Endothelial cell of umbilical vein (primary cell): Measurements from ENCODE around the gene SLC38A10. TPM values are rescaled to one million over a fixed set of nuclear protein-coding genes. Genes with fewer than 3 reads are reported as not detected.

Experiments
- BruUV-seq: library from RNA; stranded (reverse); fragments of 400-500 nt; replicated peaks from 2 replicates; lab custom pipeline; 2021; lab: Mats Ljungman, UMichigan
- CTCF ChIA-PET: fragments of 300-600, 350-600 bp; sonication (Branson Sonifier 250); formaldehyde crosslinking; loops from one replicate; lab custom pipeline; 2021; ENCODE audit warnings: antibody characterized with exemption, inconsistent platforms; lab: Charles Lee
- POLR2A ChIA-PET: fragments of 300-600, 350-600 bp; sonication (Branson Sonifier 250); formaldehyde crosslinking; loops from one replicate; lab custom pipeline; 2021; ENCODE audit warnings: antibody characterized with exemption, inconsistent platforms; lab: Charles Lee
- DNase-seq: peaks from one replicate; pipeline ENCODE4 v3.0.0-alpha.2; 2011; ENCODE audit warnings: low read depth, low spot score
- FAIRE-seq: peaks from 2 replicates; lab custom pipeline; 2011; peaks lifted over from hg19 to GRCh38; lab: Jason Lieb, UNC
- H2AFZ ChIP-seq: 2 replicates; pipeline ENCODE4 v1.6.0; 2012; ENCODE audit warnings: low read depth, low read length, control low read depth, inconsistent platforms
- H3K27ac ChIP-seq: 2 replicates; pipeline ENCODE4 v1.5.1; 2011; ENCODE audit warnings: low read depth, mild to moderate bottlenecking, control low read depth, low read length, moderate library complexity; ENCODE audit not compliant: insufficient read depth
- H3K27me3 ChIP-seq, 2 experiments: 2 replicates each; pipeline versions ENCODE4 v1.6.0 to v1.6.1; 2011; ENCODE audit warnings: low read length in 2 of 2, mixed read lengths in 1 of 2; ENCODE audit not compliant: control insufficient read depth in 2 of 2, insufficient read depth in 2 of 2
- H3K36me3 ChIP-seq, 2 experiments: 2 replicates in 1 of 2; 3 replicates in 1 of 2; pipeline ENCODE4 v1.5.1; 2011; ENCODE audit warnings: low read length in 2 of 2, mild to moderate bottlenecking in 1 of 2, moderate library complexity in 1 of 2; ENCODE audit not compliant: control insufficient read depth in 2 of 2, insufficient read depth in 2 of 2; ENCODE audit errors: extremely low read depth in 1 of 2
- H3K4me1 ChIP-seq: 3 replicates; pipeline ENCODE4 v1.5.1; 2011; ENCODE audit warnings: mild to moderate bottlenecking, low read length; ENCODE audit not compliant: control insufficient read depth, insufficient read depth; ENCODE audit errors: extremely low read depth
- H3K4me2 ChIP-seq: 2 replicates; pipeline ENCODE4 v1.6.1; 2011; ENCODE audit warnings: low read length, control low read depth, mixed read lengths; ENCODE audit not compliant: insufficient read depth
- H3K4me3 ChIP-seq, 3 experiments: fragments of 200-600 bp in 1 of 3; sonication (generic), shearing (Covaris generic) in 1 of 3; replicated peaks in 1 of 3; 2 replicates each; pipeline ENCODE4 v1.5.1; 2011 to 2016; ENCODE audit warnings: control low read depth in 3 of 3, low read length in 3 of 3, mild to moderate bottlenecking in 2 of 3, inconsistent platforms in 1 of 3, low read depth in 1 of 3, moderate library complexity in 1 of 3; ENCODE audit not compliant: insufficient read depth in 1 of 3
- H3K79me2 ChIP-seq: 2 replicates; pipeline ENCODE4 v1.6.0; 2012; ENCODE audit warnings: low read length, inconsistent platforms; ENCODE audit not compliant: control insufficient read depth, insufficient read depth
- H3K9ac ChIP-seq: replicated peaks from 2 replicates; pipeline ENCODE3; 2011; ENCODE audit warnings: low read length, control low read depth; ENCODE audit not compliant: insufficient read depth; ENCODE audit errors: extremely low read depth
- H3K9me1 ChIP-seq: replicated peaks from 3 replicates; pipeline ENCODE4 v1.6.0; 2011; ENCODE audit warnings: mild to moderate bottlenecking, low read length; ENCODE audit not compliant: control insufficient read depth, insufficient read depth; ENCODE audit errors: extremely low read depth
- H3K9me3 ChIP-seq: replicated peaks from 2 replicates; pipeline ENCODE4 v1.5.1; 2012; ENCODE audit warnings: low read length, inconsistent platforms; ENCODE audit not compliant: control insufficient read depth, insufficient read depth
- H4K20me1 ChIP-seq: replicated peaks from 2 replicates; pipeline ENCODE3; 2011; ENCODE audit warnings: mild to moderate bottlenecking, low read length; ENCODE audit not compliant: control insufficient read depth, insufficient read depth; ENCODE audit errors: extremely low read depth
- EZH2 ChIP-seq: IDR thresholded peaks from 2 replicates; pipeline ENCODE4 v1.6.1; 2012; ENCODE audit warnings: borderline replicate concordance, low read depth, mild to moderate bottlenecking, moderate library complexity, low read length, inconsistent platforms; ENCODE audit not compliant: severe bottlenecking
- FOS ChIP-seq: IDR thresholded peaks from 2 replicates; pipeline ENCODE4 v1.6.1; 2011; ENCODE audit warnings: mild to moderate bottlenecking, low read length, moderate library complexity, borderline replicate concordance; ENCODE audit not compliant: insufficient read depth
- GATA2 ChIP-seq: IDR thresholded peaks from 2 replicates; pipeline ENCODE4 v1.7.0; 2011; ENCODE audit warnings: low read depth, mild to moderate bottlenecking, moderate library complexity, mixed read lengths, low read length; ENCODE audit not compliant: insufficient read length, insufficient read depth
- JUN ChIP-seq: IDR thresholded peaks from 2 replicates; pipeline ENCODE4 v1.6.1; 2011; ENCODE audit warnings: borderline replicate concordance, low read depth; ENCODE audit not compliant: insufficient read length, insufficient read depth
- MAX ChIP-seq: IDR thresholded peaks from 2 replicates; pipeline ENCODE4 v1.6.1; 2011; ENCODE audit not compliant: insufficient read depth, insufficient read length
- MYC ChIP-seq: IDR thresholded peaks from one replicate; pipeline ENCODE4 v1.6.1; 2011; ENCODE audit warnings: mild to moderate bottlenecking, low read depth, low read length
- POLR2A ChIP-seq: IDR thresholded peaks from 2 replicates; pipeline ENCODE4 v1.6.1; 2012; ENCODE audit warnings: low read depth, mild to moderate bottlenecking, control low read depth, low read length
- POLR2AphosphoS5 ChIP-seq: IDR thresholded peaks from 2 replicates; pipeline ENCODE4 v1.6.1; 2012; ENCODE audit warnings: low read depth, mild to moderate bottlenecking, control low read depth, low read length, moderate library complexity; ENCODE audit not compliant: insufficient read depth
- dilution Hi-C: fragments of 300-500 bp; cut with MboI; formaldehyde crosslinking; loops from one replicate; pipeline ENCODE4 v1.15.0; 2019; ENCODE audit warnings: low sequenced_read_pairs; ENCODE audit not compliant: extremely low pct_ligation_motif_present
- intact Hi-C: fragments of 100-400 bp; cut with micrococcal nuclease; formaldehyde crosslinking; loops from one replicate; pipeline ENCODE4 v1.10.0; 2022
- polyA plus RNA-seq, 4 experiments: library from polyadenylated mRNA; depleted of rRNA in 3 of 4; stranded (reverse) in 3 of 4; unstranded in 1 of 4; fragments of >200 nt; gene quantifications; 2 replicates each; pipeline versions ENCODE4 v1.2.1 to v1.2.3, GENCODE V29; 2011 to 2012; ENCODE audit warnings: missing spikeins in 1 of 4
- total RNA-seq: library from RNA; stranded (reverse); gene quantifications from 2 replicates; pipeline ENCODE4 v1.2.3, GENCODE V29; 2021
- TF ChIP-seq, protein P1 (sequence below), 2 donors: IDR thresholded peaks; 1 replicate in 1 of 2; 2 replicates in 1 of 2; pipeline ENCODE4 v1.5.1; 2011; ENCODE audit warnings: low read length in 2 of 2, mild to moderate bottlenecking in 2 of 2, moderate library complexity in 2 of 2, control low read depth in 1 of 2, inconsistent platforms in 1 of 2, low read depth in 1 of 2; ENCODE audit not compliant: insufficient read depth in 1 of 2; ENCODE audit errors: extremely low read depth in 1 of 2

The SLC38A10 gene
- total and polyA plus RNA-seq, 2 donors (not counting 3 experiments of a cell fraction or from before 2014, with no cell fraction given), result 72.7 to 113 TPM

- dilution Hi-C loops, result no loop called here
- H3K79me2 ChIP-seq, result no peaks in the 10 kb centered on the region
- ChIA-PET CTCF (interaction anchor here (6.3 kb wide), 1 partner anchor 226 kb away, joined by 117 read pairs; no protein-coding TSS in a partner anchor), POLR2A (no interaction called here)
- DNase-seq (no peak), FAIRE-seq (no peak)
- no peaks in the 10 kb centered on the region for H3K27me3 ChIP-seq
- H2AFZ ChIP-seq, result no peak overlapping the region
- no peaks in the 10 kb centered on the region for H3K9me3 ChIP-seq
- H3K9me1 ChIP-seq, result no peaks in the 10 kb centered on the region
- intact Hi-C loops, result no loop called here
- TF ChIP-seq GATA2, result no peak
- TF ChIP-seq MYC, result no peak
- TF ChIP-seq EZH2, result no peak
- TF ChIP-seq, protein P1, sequence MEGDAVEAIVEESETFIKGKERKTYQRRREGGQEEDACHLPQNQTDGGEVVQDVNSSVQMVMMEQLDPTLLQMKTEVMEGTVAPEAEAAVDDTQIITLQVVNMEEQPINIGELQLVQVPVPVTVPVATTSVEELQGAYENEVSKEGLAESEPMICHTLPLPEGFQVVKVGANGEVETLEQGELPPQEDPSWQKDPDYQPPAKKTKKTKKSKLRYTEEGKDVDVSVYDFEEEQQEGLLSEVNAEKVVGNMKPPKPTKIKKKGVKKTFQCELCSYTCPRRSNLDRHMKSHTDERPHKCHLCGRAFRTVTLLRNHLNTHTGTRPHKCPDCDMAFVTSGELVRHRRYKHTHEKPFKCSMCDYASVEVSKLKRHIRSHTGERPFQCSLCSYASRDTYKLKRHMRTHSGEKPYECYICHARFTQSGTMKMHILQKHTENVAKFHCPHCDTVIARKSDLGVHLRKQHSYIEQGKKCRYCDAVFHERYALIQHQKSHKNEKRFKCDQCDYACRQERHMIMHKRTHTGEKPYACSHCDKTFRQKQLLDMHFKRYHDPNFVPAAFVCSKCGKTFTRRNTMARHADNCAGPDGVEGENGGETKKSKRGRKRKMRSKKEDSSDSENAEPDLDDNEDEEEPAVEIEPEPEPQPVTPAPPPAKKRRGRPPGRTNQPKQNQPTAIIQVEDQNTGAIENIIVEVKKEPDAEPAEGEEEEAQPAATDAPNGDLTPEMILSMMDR (IDR thresholded peaks at IDR 0.05; ENCODE audit: extremely low read depth in 1 of 2, insufficient read depth in 1 of 2, low read depth in 1 of 2, low read length in 2 of 2), result no peak
- TF ChIP-seq MAX, result no peak
- TF ChIP-seq JUN, result no peak
- no peak for TF ChIP-seq FOS
- no peak for TF ChIP-seq POLR2A
- no peak for TF ChIP-seq POLR2AphosphoS5
- H3K27ac ChIP-seq, result no peak overlapping the region
- no peak overlapping the region for H3K4me2 ChIP-seq
- H3K9ac ChIP-seq, result no peak overlapping the region
- no TSS peak for BruUV-seq
- H3K36me3 ChIP-seq, result peaks cover 0 to 41% of the 10 kb centered on the region in 2 experiments
- no peaks in the 10 kb centered on the region for H4K20me1 ChIP-seq
- no peak overlapping the region for H3K4me3 ChIP-seq
- H3K4me1 ChIP-seq, result no peaks in the 10 kb centered on the region
These were observed 37.6 kb downstream of the SLC38A10 start for GRCh38 chr17:81257533-81257932.
